ENCODE results near the gene ZCCHC2.

The ZCCHC2 gene

DNA sequence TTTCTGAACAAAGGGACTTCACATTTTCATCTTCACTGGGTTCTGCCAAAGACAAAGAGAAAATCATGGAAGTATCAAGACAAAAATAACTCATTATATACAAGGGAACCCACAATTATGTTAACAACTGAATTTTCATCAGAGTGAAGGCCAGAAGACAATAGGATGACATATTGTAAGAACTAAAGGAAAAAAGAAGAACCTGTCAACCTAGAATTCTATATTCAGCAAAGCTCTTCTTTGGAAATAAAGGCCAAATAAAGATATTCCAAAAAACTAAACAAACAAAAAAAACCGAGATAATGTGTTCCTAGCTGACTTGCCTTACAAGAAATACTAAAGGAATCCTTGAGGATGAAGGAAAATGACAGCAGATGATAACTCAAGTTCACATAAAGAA, 10.3 kb upstream of the ZCCHC2 start:
- no peak for DNase-seq

DNA sequence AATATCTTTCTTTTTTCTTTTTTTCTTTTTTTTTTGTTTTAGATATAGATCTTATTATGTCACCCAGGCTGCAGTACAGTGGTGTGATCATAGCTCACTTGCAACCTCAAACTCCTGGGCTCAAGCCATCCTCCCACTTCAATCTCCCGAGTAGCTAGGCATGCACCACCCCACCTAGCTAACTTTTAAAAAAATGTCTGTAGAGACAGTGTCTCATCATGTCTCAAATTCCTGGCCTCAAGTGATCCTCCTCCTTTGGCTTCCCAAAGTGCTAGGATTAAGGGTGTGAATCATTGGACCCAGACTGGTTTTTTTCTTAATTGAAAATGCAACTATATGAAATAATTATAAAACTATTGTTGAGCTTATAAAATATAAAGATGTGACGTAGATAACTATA, 9.8 kb upstream of the ZCCHC2 start:
- no peak for DNase-seq

DNA sequence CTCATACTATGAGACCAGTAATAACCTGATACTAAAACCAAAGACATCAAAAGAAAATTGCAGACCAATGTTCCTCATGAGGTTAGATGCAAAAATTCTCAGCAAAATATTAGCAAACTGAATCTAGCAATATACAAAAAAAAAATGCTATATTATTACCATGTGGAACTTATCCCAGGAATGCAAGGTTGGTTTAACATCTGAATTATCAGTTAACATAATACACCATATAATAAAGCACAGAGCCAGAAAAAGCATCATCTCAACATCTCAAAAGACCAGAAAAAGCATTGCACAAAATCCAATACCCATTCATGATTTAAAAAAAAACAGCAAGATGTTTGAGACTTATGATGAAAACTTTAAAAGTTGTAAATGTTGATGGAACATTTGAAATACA, 8.3 kb upstream of the ZCCHC2 start:
- no peak for DNase-seq

DNA sequence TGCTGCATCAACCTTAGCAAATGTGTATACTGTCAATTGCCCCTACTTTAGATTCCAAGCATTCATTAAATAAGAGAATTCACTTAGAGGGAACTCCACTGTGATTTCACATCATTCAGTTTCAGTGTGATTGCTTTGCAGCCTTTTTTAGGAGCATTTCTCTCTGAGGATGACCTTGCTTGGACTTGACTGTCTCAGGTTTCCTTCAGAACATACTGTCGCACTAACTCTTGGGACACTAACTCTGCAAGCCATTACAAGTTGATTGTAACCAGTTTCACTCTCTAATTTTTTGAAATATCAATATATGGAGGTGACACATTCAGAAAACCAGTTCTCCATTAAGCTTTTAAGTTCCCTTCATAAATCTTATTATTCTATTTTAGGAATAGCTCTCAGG, 6.6 kb upstream of the ZCCHC2 start:
- DNase-seq: no peak

DNA sequence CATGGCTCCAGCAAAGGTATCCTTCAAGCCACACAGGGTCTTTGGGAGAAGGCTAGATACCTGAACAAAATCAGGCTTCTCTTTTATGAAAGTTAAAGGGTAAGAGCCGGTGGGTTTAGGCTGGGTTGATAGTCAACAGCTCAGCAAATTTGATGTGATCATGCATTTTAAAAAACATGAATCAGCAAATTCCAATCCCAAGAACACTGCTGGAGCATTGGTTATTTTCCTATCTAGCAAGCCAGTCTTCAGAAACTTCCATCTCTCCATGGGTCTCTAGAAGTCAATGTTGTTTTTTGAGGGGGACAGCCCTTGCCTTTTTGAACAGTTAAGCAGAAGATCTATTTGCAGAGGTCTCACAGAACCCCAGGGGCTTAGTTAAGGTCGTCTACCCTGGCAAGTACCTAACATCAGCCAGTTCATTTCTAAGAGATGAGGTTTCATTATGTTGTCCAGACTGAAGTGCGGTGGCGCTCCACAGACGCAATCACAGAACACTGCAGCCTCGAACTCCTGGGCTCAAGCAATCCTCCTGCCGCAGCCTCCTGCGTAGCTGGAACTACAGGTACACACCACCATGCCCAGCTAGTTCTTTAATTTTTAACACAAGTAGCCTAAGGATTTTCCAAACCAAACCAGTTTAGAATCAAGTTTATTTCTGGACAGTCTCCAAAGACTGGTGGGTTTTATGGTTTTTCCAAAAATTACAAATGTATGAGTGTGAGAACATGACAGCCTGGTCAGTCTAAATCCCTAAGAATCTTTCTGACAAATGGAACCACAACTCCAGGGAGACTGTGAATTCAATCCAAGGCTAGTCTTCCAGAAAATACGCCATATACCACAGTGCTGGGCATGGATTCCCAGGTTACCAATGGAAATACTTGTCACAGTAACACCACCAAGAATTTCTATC, 4.1 kb upstream of the ZCCHC2 start:
- no peak for DNase-seq

DNA sequence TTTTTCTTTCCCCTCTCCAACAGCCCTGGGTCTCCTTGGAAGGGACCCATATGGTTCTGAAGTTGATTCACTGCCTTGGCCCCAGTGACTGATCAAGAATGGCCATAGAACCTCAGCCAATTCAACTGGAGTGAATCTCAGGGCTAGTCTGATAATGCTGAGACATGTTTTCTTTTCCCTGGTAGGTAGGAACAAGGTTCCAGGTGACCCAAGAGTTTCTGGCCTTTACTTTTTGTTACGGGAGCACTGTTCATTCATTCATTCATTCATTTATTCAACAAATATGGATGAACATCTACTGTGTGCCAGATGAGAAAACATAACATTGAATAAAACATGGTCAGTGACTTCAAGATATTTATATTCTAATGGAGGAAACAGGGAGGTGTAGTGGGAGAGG, 3.1 kb upstream of the ZCCHC2 start:
- DNase-seq: no peak

DNA sequence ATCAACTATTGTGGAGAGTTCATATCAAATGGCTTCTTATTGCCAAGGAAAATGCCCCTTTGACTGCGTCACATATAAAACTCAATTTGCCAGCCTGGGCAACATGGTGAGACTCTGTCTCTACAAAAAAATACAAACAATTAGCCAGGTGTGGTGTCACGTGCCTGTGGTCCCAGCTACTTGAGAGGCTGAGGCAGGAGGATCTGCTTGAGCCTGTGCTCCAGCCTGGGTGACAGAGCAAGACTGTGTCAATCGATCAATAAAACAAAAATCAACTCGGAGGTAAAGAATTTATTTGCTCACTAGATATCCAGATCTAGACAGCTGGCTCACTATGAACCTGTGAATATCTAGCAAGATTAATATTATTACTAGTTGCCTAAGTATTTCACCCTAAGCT, 1.7 kb upstream of the ZCCHC2 start:
- DNase-seq: no peak

DNA sequence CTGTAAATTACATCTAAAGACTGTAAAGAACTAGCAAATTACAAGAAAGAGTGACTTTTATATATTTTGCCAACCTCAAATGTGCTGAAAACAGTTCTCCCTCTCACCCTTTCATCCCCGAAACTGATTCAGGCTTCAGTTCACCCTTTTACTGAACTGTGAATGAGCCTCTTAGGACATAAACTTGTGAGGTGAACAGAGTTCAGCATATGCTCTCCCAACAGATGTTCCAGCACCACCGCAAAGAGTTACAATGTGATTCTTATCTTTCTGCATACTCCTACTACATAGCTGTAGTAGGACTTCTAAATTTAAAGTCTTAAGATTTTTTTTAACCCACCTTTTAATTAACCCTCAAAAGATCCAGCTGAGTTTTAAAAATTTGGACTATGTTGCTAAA, 1.2 kb upstream of the ZCCHC2 start:
- DNase-seq: no peak

DNA sequence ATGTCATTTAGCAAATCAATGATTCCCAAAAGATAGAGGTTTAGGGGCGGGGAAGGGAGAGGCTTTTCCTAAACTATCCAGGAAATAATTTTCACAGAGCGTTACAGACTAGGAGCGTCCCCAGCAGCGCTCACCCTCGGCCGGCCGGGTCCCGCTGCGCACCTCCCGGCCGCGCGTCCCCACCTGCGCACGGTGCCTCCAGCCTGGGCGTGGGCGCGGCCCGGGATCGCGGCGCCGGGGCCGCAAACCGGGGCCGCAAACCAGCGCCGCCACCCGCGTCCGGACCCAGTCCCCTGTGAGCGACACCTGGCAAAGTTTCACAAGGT, 684 bp upstream of the ZCCHC2 start:
- DNase-seq: no peak

DNA sequence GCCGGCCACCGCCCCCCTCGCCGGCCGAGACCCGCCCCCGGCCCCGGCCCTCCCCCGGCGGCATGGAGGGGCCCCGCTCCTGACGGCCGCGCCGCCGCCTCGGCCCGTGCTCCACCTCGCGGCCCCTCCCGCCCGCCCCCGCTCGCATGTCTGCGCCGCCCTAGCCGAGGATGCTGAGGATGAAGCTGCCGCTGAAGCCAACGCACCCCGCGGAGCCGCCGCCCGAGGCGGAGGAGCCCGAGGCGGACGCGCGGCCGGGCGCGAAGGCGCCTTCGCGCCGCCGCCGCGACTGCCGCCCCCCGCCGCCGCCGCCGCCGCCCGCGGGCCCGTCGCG, 397 bp downstream of the ZCCHC2 start:
- DNase-seq: no peak

DNA sequence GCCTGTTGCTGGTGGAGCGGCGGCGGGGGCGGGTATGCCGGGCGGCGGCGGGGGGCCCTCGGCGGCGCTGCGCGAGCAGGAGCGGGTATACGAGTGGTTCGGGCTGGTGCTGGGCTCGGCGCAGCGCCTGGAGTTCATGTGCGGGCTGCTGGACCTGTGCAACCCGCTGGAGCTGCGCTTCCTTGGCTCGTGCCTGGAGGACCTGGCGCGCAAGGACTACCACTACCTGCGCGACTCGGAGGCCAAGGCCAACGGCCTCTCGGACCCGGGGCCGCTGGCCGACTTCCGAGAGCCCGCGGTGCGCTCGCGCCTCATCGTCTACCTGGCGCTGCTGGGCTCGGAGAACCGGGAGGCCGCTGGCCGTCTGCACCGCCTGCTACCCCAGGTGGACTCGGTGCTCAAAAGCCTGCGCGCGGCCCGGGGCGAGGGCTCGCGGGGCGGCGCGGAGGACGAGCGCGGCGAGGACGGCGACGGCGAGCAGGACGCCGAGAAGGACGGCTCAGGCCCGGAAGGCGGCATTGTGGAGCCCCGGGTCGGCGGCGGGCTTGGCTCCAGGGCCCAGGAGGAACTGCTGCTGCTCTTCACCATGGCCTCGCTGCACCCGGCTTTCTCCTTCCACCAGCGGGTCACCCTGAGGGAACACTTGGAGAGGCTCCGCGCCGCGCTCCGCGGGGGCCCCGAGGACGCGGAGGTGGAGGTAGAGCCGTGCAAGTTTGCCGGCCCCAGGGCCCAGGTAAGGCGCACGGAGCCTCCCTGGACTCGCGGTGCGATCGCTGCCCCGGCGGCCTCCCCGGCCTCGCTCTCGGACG, 1.0 kb downstream of the ZCCHC2 start:
- peak; percentile 58 for DNase-seq

DNA sequence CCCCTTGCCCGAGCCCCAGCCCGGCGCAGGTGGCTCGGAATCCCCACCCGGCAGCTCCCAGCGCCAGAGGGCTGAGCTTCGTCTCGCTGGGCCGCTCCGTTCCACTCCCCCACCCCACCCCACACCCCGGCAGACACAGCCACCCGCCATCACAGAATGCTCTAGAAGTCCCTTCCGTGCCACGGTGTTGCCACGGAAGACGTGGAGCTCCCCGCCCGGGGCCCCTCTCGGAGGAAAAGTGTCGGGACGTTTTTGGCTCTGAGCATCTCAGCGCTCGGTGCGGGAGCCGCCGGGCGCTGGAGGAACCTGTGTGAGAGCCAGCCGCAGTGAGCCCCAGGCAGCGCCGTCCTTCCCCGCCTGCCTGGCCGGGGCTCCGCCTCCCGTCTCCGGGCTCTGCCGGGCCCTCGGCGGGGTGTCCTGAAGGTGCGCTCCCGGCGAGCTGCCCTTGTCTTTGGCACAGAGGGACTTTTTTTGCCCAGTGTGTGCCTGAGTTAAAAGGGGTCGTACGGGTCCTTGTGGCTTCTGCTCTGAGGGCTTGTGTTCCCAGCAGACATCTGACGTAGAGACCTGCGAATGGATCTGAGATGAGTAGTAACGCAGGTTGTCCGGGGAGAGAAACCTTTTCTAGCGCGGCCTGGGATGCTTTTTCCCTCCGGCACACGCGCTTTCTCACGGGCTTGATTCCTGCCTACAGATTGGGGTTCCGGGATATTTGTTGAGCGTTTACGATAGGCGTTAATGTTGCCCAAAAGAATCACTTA, 1.8 kb downstream of the ZCCHC2 start:
- DNase-seq: peak; percentile 65

DNA sequence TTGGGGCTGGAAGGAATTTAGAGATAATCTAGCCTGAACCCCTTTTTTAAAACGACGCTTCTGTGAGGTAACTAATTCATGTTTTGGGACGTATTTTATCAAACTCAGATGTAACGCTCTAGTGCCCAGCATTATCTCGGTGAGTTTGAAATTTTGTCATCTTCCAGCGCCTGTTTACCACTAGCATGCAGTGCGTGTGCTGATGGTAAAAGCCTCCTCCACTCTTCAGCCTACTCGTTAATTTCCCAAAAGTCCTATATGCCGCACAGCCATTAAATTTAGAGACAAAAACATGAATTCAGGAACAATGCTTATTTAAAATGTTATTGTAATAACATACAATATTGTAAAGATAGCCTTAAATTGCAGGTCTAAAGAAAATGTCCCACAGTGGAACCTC, 2.8 kb downstream of the ZCCHC2 start:
- DNase-seq: no peak

DNA sequence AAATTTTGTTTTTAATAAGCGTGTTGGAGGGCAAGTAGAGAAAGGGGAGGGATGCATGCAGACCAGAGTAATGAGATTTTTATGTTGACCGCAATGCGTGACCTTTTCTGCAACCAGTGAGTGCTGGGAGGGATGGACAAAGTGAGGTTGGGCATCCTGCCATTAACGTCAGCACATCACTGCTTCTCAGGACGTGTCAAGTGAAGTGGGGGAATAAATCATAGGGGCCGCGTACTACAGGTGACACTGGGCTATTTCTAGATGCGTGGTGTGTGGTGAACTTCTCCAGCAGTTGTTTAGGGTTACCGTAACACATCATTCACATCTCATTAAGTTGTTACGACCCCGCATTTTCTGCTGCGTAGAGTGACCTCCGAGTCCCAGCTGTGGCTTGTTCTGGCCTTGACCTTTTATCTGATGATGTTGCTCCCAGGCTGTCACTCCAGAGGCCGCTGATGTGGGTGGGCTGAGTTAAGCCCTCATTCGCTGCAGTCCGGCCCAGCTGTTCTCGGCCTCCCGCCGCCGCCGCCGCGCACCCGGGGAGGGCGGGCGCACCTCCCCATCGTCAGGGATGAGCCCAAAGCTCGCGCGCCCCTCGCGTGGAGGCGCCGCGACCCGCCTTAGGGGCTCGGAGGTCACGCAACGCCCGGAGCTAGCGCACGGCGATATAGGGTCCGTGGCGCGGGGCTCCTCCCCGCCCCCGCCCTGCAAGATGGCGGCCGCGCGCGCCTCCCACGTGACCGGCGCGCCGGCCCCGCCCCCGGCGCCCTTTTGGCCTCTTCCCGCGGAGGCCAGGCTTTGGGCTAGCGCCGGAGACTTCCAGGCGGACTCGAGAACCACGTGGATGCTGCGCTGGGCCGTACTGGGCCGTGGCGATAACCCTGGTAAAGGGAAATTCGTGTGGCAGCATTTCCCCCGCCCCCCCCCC, 3.5 kb downstream of the ZCCHC2 start:
- DNase-seq: peak; percentile 84

DNA sequence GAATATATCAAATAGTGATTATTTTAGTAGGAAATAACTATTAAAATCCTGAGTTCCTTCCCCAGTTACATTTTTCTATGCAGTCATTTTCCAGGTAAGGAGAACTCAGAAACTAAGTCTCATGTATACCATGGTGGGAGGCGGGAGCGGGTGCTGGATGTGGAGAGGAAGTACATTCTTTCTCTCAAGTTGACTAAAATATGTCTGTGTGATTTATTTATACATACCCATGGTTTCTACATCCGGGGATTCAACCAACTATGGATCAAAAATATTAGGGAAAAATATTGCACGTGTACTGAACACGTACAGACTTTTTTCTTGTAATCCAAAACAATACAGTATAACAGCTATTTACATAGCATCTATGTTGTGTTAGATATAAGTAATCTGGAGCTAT, 6.8 kb downstream of the ZCCHC2 start:
- no peak for DNase-seq

DNA sequence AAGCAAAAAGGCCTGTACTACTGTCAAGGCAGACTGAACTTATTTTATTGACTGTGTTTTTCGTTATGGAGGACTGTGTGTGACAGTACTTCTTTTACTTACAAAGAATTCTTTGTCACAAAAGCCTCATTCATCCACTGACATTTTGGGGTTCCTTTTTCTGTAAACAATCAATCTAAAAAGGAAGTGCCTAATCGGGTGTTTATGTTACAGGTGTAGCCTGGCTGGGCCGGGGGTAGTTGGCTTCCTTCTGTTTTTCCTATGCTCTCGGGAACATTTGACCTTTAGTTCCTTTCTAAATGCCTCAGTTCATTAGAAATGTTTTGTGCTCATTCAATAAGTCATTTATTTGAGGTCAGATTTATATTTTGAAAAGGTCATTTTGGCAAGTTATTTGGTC, 8.3 kb downstream of the ZCCHC2 start:
- no peak for DNase-seq

DNA sequence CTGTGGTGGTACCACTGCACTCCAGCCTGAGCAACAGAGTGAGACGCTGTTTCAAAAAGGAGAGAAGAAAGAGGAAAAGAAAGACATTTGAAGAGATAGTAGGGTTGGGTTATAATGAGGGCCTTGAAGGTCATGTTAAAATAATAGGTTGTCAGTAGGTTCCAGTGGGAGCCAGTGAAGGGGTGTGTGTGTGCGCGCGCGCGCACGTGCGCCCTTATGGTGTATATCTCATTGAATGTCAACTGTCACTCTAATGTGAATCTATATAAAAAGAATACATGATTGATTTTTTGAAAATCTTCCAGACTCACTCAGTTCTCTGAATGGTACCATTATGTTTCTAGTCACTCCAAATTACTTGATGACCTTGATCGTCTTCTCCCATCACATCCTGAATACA, 9.1 kb downstream of the ZCCHC2 start:
- DNase-seq: no peak

DNA sequence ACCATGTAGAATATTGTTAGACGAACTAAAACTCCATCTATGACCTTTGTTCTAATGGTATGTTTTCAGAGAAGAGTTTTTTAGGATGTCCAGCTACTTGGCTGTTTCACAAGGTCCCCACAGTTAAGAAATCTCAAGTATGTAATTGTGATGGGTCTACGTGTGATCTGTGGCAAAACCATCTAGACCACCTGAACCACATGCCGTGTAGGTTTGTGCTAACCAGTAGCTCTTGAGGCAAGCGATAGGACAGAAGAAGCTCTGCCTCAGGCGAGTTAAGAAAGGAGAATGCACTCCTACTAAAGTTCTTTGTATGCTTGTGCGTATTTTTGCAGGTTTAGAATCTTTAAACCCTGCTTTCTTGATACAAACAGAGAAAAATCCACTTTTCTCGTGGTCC, 13.2 kb downstream of the ZCCHC2 start:
- no peak for DNase-seq

DNA sequence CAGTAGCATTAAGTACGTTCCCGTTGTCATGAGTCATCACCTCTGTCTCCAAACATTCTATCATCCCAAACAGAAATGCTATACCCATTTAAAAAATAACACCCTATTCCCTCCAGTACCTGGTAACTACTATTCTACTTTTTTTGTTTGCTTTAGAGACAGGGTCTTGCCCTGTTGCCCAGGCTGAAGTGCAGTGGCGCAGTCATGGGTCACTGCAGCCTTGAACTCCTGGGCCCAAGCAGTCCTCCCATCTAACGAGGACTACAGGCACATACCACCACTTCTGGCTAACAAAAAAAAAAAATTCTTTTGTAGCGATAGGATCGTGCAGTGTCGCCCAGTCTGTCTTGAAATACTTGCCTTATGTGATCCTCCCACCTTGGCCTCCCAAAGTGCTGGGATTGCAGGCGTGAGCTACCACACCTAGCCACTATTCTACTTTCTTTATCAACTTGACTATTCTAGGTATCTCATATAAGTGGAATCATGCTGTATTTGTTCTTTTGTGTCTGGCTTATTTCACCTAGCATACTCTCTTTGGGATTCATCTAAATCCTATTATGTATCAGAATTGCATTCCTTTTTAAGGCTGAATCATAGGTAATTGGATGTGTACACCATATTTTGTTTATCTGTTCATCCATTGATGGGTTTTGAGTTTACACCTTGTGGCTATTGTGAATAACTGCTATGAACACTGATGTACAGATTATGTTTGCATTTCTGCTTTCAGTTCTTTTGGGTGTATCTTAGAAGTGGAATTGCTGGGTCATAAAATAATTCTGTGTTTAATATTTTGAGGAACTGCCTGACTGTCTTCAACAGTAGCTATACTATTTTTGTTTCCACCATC, 14.4 kb downstream of the ZCCHC2 start:
- no peak for DNase-seq

DNA sequence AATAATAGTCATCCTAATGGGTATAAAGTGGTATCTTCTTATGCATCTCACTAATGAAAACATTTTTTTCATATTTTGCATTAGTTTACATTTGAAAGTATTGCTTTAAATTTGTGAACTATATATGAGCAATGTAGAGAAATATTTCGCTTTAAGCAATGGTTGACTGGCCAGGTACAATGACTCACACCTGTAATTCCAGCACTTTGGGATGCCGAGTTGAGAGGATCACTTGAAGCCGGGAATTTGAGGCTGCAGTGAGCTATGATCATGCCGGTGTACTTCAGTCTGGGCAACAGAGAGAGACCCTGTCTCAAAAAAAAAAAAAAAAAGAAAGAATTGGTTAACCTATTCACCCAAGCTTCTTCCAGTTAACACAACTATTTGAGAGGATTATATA, 15.1 kb downstream of the ZCCHC2 start:
- DNase-seq: no peak

DNA sequence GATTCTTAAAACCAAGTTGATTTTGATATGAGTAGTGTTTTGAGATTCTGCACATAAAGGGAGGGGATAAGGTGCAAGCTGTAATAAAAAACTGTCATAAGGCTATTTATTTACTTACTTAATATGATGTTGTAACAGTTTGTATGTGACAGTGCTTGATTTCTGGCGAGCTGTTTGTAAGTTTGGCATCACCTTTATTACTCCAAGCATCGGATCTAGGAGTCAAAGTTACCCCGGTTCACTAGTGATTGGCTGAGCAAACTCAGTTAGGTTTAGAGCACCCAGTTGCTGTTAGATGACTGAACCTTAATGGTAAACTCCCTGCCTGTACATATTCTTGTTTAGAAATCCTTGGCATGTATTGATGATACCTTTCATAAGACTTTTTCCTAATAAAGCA, 16.1 kb downstream of the ZCCHC2 start:
- DNase-seq: no peak

Measured in activated CD4-positive, alpha-beta T cell treated with anti-CD3 and anti-CD28 coated beads, Interleukin-2, amount 50 U/mL, for 16 hours (primary cell).